Fibroblast of the conjunctiva (primary cell): ENCODE data around the gene PSMG4.

Experiments used
- DNase-seq: peaks from one replicate; pipeline ENCODE4 v3.0.0-alpha.2; 2010; ENCODE audit warnings: low read depth

Gene PSMG4

DNA sequence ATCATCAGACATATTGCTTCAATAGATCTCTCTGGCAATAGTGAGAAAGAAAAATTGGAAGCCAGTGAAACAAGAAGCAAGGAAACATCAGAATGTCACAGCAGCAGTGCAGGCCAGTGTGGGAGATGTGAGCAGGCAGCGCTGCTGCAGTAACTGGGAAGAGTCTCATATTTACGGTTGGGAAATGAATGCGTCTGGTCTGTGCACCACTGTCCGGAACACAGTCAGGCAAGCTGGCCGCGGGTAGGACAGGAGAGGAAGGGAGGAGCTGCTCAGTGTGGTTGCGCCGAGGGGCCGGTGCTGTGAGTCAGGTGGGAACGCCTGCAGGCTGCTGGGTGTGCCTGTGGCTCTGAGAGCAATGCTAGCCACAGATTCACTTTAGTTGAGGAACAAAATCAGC is 6.4 kb upstream of the PSMG4 start:
- no peak for DNase-seq

DNA sequence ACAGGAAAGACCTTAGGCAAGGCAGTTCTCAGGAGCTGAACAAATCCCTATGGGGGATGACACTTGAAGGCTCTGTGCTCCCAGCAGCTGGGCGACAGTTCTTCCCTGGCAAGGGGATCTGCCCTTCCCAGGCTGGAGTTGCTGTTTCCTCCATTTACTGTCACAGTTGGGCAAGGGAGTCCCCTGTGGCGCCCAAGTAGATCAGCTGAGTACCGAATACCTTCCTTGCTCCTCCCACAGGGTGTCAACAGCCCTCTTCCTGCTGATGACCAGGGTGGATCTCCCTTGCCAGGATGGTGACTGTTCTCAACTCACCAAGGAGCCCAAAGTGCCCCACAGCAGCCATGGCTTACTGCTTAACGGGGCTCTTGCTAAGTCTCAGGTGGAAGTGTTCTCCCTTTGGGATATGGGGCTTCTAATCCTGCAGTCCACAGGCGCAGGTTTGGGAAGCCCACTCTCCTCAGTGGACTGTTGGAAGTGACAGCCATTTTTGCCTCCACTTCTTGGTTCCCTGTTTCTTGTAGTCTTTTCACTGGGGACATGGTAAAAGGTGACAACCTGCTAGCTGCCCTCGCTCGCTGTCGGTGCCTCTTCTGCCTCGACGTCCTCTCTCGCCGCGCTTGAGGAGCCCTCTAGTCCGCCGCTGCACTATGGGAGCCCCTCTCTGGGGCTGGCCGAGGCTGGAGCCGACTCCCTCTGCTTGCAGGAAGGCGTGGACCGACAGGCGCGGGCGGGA is 5.7 kb upstream of the PSMG4 start:
- no peak for DNase-seq

DNA sequence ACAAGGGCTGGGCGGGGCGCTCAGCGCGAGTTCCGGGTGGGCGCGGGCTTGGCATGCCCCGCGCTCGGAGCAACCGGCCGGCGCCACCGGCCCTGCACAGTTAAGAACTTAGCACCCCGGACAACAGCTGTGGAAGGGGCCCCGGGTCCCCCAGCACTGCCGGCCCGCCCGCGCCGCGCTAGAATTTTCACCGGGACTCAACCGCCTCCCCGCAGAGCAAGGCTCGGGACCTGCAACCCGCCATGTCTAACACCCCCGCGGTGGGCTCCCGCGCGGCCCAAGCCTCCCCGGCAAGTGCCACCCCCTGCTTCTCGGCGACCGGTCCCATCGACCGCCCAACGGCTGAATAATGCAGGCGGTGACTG is 5.2 kb upstream of the PSMG4 start:
- DNase-seq, result no peak

DNA sequence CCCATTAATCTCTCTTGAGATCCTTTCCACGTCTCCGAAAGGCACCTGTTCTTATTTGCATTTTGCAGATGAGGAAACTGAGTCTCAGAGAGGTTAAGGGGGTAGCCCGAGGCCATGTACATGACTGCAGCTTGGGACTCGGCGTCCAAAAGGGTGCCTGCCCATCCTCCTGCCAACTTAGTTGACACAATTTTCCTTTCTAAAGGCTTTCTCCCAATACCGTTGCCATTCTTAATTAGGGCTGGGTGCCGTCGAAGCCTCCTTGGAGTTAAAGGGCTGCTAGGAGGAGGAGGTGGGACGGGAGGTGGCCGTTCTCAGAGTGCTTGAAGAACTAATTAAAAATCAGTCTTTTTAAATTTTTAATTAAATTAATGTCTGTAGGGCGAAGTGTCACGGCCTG is 546 bp upstream of the PSMG4 start:
- no peak for DNase-seq

DNA sequence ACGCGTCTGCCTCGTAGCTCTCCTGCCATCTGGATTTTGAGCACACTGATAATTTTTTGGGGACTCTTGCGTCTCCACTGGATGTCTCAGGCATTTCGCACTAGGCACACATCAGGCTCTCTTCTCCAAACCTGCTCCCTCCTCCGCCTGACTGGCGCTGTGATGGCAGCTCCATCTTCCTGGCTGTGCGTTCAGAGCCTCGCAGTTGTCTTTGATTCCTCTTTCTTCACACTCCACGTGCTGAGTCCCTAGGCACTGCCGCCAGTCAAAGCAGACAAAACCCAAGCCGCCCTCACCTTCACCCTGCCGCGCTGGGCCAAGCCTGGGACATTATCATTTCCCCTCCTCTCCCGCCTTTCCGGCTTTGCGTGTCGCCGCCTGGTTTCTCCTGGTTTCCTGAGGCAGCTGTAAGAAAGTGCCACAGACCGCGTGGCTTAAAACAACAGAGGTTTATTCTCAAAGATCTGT is 778 bp downstream of the PSMG4 start:
- DNase-seq, result no peak

DNA sequence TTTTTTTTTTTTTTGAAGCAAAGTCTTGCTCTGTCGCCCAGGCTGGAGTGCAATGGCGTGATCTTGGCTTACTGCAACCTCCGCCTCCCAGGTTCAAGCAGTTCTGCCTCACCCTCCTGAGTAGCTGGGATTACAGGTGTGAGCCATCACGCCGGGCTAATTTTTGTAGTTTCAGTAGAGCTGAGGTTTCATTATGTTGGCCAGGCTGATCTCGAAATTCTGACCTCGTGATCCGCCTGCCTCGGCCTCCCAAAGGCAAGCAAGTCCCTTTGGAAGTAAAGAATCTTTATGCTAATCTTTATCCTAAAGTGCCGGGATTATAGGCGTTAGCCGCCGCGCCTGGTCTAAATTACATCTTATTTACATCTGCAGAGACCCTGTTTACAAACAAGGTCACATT is 1.5 kb downstream of the PSMG4 start:
- DNase-seq, result no peak

DNA sequence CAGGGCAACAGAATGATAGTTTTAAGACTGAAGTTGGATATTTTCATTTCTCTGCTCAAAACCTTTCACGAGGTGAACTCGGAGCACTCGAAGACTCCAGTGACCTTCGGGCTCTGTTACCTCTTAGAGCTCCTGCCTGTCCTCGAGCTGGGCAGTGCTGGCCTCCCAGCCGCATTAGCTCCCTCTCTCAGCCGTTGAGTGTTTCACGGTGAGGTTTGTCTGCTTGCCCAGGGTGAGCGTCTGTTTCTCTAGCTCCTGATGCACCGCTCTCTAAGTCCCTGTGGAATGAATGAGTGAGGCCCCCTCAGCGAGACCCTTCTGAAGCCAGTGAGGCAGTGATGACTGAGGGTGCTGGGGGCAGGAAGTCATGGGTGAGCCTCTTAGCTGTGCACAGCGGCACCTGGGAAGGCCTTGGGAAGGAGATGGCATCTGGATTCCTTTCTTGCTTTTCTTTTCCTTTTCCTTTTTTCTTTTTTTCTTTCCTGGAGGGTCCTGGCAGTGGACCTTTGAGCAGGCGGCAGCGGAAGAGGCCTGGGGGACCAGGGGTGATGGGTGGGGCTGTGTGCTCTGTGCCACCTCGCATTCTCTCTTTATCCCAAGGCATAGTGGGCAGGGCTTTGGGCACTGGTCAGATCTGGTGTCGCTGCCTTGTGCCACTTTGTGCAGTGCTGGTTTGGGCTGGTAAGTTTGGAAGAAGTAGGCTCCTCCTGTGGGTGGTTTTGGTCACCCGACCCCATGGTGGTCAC is 2.2 kb downstream of the PSMG4 start:
- DNase-seq, result no peak

DNA sequence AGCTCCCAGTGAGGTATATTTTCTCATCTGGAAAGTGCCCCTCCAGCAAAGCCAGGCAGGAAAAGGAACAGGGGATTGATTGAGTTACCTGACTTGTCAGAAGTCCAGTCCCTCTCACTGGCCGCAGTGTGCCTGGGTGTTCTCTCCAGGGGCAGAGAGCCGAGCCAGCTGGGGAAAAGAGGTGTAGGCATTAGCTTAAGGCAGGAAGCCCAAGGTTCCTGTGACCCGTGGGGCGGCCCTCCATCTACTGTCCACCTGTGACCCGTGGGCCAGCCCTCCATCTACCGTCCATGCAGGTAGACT is 2.7 kb downstream of the PSMG4 start:
- no peak for DNase-seq

DNA sequence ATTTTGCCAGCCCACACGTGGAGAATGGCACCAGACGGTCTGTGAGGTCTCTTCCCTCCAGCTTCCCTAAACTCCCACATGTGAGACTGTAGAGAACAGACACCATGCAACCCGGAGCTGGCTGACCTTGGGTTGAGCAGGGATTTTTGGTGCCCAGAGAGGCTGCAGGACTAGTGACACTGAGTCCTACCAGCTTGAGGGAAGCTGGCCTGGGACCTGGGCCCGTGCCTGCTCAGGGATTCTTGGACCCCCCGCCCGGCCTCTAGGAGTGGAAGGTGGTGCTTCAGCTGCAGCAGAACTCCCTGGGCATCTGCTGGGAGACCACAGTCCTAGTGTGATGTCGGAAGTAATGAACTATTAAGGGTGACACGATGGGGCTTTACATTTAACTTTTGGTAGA is 3.2 kb downstream of the PSMG4 start:
- no peak for DNase-seq

DNA sequence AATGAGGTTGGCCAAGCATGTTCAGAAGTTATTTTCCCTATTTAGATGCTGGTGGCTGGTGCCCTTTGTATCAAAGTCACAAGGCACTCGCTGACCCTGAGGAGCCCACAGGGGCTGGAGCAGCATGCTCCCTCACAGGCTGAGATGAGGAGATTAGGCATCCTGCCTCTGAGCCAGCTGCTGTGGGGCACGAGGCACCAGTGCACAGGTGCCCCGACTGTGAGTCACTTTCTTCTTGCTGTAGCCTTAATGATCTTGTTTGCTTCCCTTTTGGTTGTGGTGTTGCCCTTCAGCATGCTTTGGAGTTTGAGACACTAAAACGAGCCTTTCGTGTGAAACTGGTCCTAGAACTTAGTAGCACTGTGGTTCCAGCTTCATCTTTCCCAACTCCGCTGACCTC is 4.3 kb downstream of the PSMG4 start:
- no peak for DNase-seq

DNA sequence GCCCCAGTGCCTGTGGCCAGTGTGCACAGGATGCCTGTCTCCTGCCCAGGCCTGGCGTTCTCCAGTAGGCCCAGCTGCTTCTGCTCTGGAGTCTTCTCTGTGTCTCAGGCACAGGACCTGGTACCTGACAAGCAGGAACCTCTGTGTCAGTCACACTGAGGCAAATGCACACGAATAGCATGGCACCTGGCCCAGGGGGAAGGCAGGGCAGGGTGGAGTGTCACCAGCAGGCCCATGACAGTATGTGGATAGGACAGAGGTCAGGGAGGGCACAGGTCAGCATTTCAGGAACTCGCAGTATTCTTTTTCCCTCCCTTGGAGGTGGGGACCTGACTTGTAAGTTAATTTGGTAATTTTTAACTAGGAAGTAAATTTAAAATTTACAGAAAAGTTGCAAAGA is 5.6 kb downstream of the PSMG4 start:
- no peak for DNase-seq

DNA sequence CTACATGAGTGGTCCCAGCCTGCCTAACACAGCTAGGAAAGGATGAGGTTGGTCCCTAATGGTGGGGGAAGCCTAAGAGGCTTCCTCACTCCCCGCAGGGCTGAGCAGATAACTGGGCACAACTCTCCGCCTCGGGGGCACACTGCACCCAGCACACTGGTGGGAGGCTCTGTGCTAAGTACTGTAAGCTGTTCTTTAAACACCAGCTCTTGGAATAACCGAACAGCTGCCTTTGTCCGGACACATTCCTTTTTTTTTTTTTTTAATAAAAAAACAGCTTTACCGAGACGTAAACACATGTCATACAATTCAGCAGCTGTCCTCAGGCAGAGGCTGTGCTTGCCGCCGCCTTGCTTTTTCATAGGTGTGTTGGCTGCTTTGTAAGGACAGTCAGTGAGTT is 6.9 kb downstream of the PSMG4 start:
- DNase-seq, result no peak

DNA sequence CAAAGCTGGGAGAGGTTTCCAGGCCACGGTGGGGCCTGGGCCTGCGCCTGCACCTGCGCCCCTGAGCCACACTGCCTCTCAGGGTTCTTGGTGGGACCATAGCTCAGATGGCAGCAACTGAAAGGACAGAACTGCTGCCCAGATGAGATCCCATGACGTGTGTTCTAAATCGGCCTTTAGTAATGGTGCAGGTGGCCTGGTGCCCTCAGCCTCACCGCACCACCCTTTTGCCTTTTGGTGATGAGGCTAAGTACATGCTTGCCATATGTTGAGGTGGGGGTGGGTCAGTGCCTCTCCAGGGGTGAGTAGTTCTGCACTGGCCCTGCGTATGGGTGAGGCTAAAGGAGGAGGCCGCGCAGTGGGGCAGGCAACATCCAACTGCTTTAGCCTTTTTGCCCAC is 7.4 kb downstream of the PSMG4 start:
- no peak for DNase-seq

DNA sequence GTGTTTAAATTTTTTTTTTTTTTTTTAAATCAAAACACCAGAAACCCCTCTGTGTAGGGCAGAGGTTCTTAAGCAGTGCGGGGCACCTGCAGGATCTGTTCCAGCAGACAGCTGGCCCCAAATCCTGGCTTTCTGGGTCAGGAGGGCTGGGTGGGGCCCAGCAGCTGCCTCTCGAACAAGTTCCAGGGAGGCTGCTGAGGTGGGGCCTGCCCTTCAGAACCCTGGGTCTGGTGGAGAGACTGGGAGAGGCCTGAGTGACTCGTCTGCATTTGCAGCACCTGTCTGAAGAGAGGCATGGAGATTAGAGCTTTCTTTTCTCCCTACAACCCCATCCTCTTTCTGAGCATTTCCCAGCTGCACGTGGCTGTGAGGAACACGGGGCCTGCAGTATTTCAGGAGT is 8.4 kb downstream of the PSMG4 start:
- DNase-seq, result no peak

DNA sequence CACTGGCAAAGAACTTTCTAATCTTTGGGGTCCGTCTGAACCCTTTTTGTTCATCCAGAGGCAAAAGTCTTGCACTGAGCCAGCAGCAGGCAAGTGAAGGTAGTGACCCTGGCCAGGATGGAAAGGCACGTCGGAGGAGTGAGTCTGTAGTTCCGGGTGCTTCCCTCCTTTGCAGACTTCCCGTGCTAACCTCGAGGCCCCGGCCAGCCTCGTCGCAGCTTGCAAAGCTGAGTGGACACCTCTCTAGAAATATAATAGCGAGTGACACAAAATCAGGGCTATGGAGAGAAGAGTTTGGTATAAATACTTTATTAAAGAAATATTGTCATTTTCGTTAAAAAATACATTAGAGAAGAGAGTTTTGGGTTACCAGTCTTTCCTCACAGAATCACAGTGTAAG is 9.9 kb downstream of the PSMG4 start:
- DNase-seq, result no peak

DNA sequence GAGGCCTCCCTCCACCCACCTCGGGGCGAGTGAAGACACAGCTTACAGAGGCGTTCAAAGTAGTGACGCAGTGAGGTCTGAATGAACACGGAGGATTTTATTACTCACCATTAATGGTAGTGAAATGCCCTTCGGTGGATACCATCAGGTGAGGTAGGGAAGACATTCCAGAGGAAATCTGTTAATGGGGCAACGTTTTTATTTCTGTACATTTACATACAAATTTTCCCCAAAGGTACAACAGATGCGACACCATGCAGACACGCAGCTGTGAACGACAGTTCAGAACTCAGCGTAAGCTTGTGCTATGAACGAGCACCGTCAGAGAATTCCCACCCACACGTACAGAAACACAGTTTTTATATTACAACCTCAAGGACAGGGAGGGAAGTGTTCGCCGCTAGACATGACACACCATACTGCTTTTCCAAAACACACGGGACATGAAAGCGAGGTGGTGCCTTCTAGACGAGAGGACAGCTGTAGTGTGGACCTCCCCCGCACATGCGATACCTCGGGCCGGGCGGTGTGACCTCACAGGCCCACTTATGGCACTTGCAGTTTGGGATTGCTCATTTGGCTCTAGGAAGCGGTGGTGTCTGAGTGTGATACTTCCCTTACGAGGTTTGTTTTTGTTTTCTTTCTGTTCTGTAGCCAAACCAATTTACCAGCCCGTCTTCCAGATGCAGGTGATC is 10.7 kb downstream of the PSMG4 start:
- no peak for DNase-seq

DNA sequence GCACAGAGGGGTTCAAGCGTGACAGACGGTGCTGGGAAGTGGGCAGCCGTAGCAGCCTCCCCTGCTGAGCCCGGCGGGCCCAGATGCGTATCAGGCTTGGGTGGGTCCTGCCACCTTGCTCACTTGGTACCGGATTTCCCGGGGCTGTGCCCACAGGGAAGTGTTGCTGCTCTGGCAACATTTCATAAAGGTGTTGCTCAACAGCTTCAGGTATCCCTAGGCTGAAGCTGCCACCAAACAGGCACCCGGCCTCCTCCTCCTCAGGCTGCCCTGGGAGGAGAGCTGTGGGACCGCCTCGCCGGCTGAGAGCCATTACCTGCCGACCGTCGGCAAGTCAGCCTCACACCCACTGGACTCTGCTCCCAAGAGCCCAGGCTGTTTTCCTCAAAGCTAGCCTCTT is 11.5 kb downstream of the PSMG4 start:
- no peak for DNase-seq

DNA sequence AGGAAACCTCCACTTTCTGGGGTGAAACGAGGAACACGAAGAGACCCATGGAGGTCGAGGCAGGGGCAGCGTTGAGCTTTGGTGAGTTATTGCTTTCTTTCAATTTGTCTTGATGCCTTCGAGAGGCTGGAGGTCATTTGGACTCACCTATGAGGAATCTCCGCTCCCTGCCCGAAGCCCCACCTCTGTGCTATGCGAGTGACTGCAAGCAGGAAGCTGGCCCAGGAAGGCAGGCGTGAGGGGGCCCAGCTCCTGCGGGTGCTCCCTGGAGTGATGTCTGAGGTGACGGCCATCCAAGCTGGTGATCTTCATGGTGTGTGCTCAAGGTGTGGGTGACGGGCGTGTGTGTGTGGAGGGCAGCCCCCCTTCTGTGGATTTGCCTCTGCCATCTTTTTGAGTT is 13.0 kb downstream of the PSMG4 start:
- no peak for DNase-seq

DNA sequence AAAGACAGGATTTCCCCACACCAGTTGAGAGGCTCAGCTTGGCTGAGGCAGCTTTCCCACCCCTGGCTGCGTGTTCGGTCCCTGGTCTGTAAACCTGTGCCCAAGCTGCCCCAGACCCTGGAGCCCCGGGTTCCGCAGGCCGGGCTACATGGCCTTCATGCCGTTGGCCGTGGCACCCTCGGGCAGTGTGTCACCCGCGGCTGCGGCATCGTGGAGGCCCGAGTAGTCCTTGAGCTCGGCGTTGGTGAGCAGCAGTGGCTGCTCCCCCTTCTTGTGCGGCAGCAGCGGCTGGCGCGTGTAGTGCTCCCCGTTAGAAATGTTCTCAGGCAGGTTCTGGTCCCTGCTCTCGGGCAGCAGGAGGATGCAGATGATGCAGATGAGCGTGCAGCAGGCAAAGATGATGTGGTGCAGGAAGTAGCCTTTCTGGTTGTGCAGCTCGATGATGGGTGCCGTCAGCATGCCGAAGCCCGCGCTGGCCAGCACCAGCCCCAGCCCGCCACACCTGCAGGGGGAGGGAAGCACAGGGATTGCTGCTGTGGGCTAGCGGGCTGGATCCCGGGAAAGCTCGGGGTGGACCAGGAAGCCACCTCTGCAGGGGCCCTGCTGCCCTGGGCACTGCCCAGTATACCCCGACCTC is 14.3 kb downstream of the PSMG4 start:
- DNase-seq, result no peak

DNA sequence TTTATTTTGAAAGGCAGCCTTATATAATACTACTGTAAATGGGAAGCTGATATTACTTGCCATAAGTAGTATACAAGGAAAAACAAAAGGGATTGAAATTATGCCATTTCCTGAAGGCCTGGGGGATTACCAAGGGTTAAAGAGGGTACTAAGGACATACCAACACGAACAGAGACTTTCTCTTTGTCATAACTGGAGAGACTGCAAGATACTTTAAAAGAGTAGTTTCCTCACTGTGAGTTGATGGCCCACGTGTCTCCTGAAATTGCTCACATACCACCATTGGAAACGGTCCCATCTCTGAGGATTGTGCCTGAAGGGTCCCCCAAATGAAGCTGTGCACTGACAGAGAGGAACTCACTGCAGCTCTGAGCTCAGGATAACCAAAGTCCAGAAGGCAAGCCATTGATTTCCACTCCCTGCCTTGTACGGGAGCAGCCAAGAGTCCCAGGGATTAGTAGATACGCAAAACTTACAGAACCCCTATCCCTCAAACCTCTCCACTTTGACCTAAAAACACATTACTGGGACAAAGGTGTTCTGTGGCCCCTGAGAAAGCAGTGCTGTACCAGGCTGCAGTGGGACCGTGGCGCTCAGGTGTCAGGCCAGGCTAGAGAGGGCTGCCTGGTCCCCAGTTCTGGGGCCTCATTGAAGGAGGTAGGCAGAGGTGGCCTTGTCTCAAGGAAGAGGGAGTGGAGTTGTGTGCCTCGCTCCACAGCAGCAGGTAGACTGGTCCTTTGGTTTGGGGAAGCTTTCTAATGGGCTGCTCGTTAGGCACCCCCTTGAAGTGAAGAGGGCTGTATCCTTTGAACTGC is 15.2 kb downstream of the PSMG4 start:
- DNase-seq, result no peak

DNA sequence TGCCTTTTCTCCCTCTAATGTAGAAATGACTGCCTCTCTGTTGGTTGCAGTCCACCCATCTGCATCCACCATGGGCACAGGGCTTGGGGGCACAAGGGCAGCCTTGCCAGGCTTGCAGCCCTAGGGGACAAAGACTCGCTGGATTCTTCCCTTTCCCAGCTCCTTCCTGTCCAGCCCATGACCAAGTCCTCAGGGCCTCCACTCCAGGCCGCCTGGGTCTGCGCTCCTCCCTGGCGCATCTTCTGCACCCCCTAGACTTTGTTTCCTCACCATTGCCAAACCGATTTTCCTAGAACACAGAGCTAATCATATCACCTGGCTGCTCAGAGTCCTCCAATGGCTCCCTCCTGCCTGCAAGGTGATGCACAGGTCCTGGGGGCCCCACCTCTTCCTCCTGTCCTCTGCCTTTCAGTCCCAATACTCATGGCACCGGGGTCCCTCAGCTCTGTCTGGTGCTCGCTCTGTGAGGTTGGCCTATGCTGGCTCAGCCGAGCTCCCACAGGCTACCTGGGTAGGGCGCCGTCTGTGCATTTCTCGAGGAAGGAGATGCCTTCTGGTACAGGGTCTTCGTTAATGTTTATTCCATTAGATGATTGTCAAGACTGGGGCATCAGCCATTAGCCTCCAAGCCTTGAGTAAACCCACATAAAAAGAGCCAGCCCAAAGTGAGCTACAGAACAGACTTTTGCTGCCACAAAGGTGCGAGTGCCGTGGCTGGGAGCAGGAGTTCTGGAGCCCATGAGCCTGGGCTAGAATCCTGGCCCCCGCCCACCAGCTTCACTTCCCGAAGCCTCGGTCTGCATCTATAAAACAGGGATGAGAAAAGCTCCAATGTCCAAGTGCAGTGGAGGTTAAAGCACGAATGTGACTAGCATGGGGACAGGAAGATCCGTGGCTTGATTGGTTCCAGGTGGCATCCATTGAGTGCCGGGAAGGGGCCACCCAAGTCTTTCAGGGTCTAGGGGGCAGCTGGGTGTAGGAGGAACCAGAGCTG is 17.7 kb downstream of the PSMG4 start:
- DNase-seq, result no peak
